H1 (cell line): ENCODE data around the gene ELL. TPM values are rescaled to one million over a fixed set of nuclear protein-coding genes. Genes with fewer than 3 reads are reported as not detected.

Experiments
- CTCF ChIA-PET: fragments of 300-600 bp; sonication (Branson Sonifier 250); formaldehyde crosslinking; loops from one replicate; lab custom pipeline; 2021; ENCODE audit not compliant: partially characterized antibody; lab: Charles Lee
- POLR2A ChIA-PET: fragments of 300-600 bp; sonication (Branson Sonifier 250); formaldehyde crosslinking; loops from one replicate; lab custom pipeline; 2021; ENCODE audit warnings: inconsistent platforms; ENCODE audit not compliant: partially characterized antibody; lab: Charles Lee
- DNase-seq, 2 experiments: peaks; one replicate each; pipeline versions ENCODE4 v3.0.0 to v3.0.0-alpha.2; 2010 to 2022; ENCODE audit warnings: low spot score in 2 of 2, low read depth in 1 of 2, mixed read lengths in 1 of 2
- FAIRE-seq: peaks from 2 replicates; lab custom pipeline; 2011; peaks lifted over from hg19 to GRCh38; lab: Jason Lieb, UNC
- H2AFZ ChIP-seq: 2 replicates; pipeline ENCODE4 v1.8.1; 2012; ENCODE audit warnings: low read length, inconsistent platforms
- H2AK5ac ChIP-seq: 2 replicates; pipeline ENCODE4 v1.6.1; 2013; ENCODE audit warnings: low read depth, low read length
- H2BK120ac ChIP-seq: replicated peaks from 2 replicates; pipeline ENCODE3; 2013; ENCODE audit warnings: low read depth, low read length, inconsistent platforms
- H2BK12ac ChIP-seq: 2 replicates; pipeline ENCODE4 v1.6.1; 2013; ENCODE audit warnings: low read depth, low read length
- H2BK15ac ChIP-seq: 2 replicates; pipeline ENCODE4 v1.6.1; 2013; ENCODE audit warnings: low read length
- H2BK20ac ChIP-seq: 2 replicates; pipeline ENCODE4 v1.6.1; 2013; ENCODE audit warnings: low read length
- H2BK5ac ChIP-seq: 2 replicates; pipeline ENCODE4 v1.6.1; 2013; ENCODE audit warnings: low read depth, low read length
- H3K14ac ChIP-seq: 2 replicates; pipeline ENCODE4 v1.6.1; 2013; ENCODE audit warnings: inconsistent platforms; ENCODE audit not compliant: insufficient read length
- H3K18ac ChIP-seq: 2 replicates; pipeline ENCODE4 v1.6.1; 2013; ENCODE audit warnings: low read length; ENCODE audit errors: extremely low read depth
- H3K23ac ChIP-seq: 2 replicates; pipeline ENCODE4 v1.6.1; 2013; ENCODE audit warnings: inconsistent platforms; ENCODE audit not compliant: insufficient read length
- H3K23me2 ChIP-seq: 2 replicates; pipeline ENCODE4 v1.6.1; 2013; ENCODE audit warnings: low read depth, low read length
- H3K27ac ChIP-seq: 2 replicates; pipeline ENCODE4 v1.6.1; 2011; ENCODE audit warnings: low read depth, low read length, inconsistent platforms
- H3K27me3 ChIP-seq, 4 experiments: replicated peaks in 1 of 4; 1 replicate in 1 of 4; 2 replicates in 3 of 4; pipeline versions ENCODE4 v1.6.1 to v1.8.1; 2011 to 2013; ENCODE audit warnings: low read length in 3 of 4, mild to moderate bottlenecking in 3 of 4, inconsistent platforms in 2 of 4, mixed read lengths in 2 of 4, moderate library complexity in 1 of 4; ENCODE audit not compliant: control insufficient read depth in 3 of 4, insufficient read depth in 3 of 4; ENCODE audit errors: extremely low read depth in 1 of 4
- H3K36me3 ChIP-seq, 4 experiments: 2 replicates each; pipeline versions ENCODE4 v1.6.1 to v1.8.1; 2011 to 2013; ENCODE audit warnings: mild to moderate bottlenecking in 4 of 4, low read length in 3 of 4, moderate library complexity in 2 of 4, control low read depth in 1 of 4, inconsistent platforms in 1 of 4; ENCODE audit not compliant: insufficient read depth in 4 of 4, control insufficient read depth in 2 of 4
- H3K4ac ChIP-seq: replicated peaks from 2 replicates; pipeline ENCODE3; 2013; ENCODE audit warnings: low read length, low read depth, mixed read lengths, inconsistent platforms; ENCODE audit not compliant: insufficient read length
- H3K4me1 ChIP-seq, 4 experiments: replicated peaks in 1 of 4; 1 replicate in 1 of 4; 2 replicates in 3 of 4; pipeline versions ENCODE4 v1.6.1 to v1.8.1; 2011 to 2013; ENCODE audit warnings: low read length in 3 of 4, inconsistent platforms in 2 of 4, mixed read lengths in 1 of 4; ENCODE audit not compliant: insufficient read depth in 4 of 4, control insufficient read depth in 3 of 4
- H3K4me2 ChIP-seq, 2 experiments: 2 replicates each; pipeline versions ENCODE4 v1.6.1 to v1.8.1; 2011 to 2013; ENCODE audit warnings: low read depth in 2 of 2, low read length in 2 of 2, control low read depth in 1 of 2, inconsistent platforms in 1 of 2, mild to moderate bottlenecking in 1 of 2; ENCODE audit not compliant: insufficient read depth in 1 of 2
- H3K4me3 ChIP-seq, 4 experiments: fragments of 200-600, 300-600 bp in 1 of 4; sonication (generic), shearing (Covaris generic), sonication (Bioruptor Twin) in 1 of 4; 2 replicates each; pipeline versions ENCODE4 v1.5.1 to v1.8.1; 2011 to 2016; ENCODE audit warnings: low read length in 4 of 4, low read depth in 3 of 4, control low read depth in 2 of 4, inconsistent platforms in 2 of 4, mild to moderate bottlenecking in 2 of 4, mixed read lengths in 1 of 4, moderate library complexity in 1 of 4; ENCODE audit not compliant: insufficient read depth in 2 of 4; ENCODE audit errors: extremely low read depth in 1 of 4
- H3K56ac ChIP-seq: replicated peaks from 2 replicates; pipeline ENCODE3; 2013; ENCODE audit warnings: low read depth, mild to moderate bottlenecking, mixed read lengths, low read length, inconsistent platforms; ENCODE audit not compliant: insufficient read length
- H3K79me1 ChIP-seq: 2 replicates; pipeline ENCODE4 v1.6.1; 2013; ENCODE audit warnings: low read depth, low read length, control low read depth
- H3K79me2 ChIP-seq, 2 experiments: 2 replicates each; pipeline versions ENCODE4 v1.6.1 to v1.8.1; 2012 to 2013; ENCODE audit warnings: low read length in 2 of 2, mild to moderate bottlenecking in 2 of 2, inconsistent platforms in 1 of 2; ENCODE audit not compliant: insufficient read depth in 2 of 2, control insufficient read depth in 1 of 2
- H3K9ac ChIP-seq, 4 experiments: replicated peaks in 1 of 4; 1 replicate in 1 of 4; 2 replicates in 3 of 4; pipeline versions ENCODE4 v1.6.1 to v1.8.1; 2011 to 2013; ENCODE audit warnings: low read depth in 3 of 4, low read length in 3 of 4, control low read depth in 2 of 4, mild to moderate bottlenecking in 2 of 4, moderate library complexity in 2 of 4, inconsistent platforms in 1 of 4; ENCODE audit errors: extremely low read depth in 1 of 4
- H3K9me3 ChIP-seq, 2 experiments: 2 replicates each; pipeline versions ENCODE4 v1.6.1 to v1.8.1; 2012 to 2013; ENCODE audit warnings: mild to moderate bottlenecking in 2 of 2, moderate library complexity in 2 of 2, control low read depth in 1 of 2, inconsistent platforms in 1 of 2, low read depth in 1 of 2, low read length in 1 of 2, mixed read lengths in 1 of 2; ENCODE audit not compliant: insufficient read depth in 2 of 2
- H4K20me1 ChIP-seq, 2 experiments: replicated peaks in 1 of 2; 2 replicates each; pipeline versions ENCODE3 to v1.8.1; 2011 to 2013; ENCODE audit warnings: inconsistent platforms in 2 of 2, low read length in 2 of 2, mild to moderate bottlenecking in 1 of 2; ENCODE audit not compliant: insufficient read depth in 2 of 2, control insufficient read depth in 1 of 2
- H4K5ac ChIP-seq: 2 replicates; pipeline ENCODE4 v1.6.1; 2013; ENCODE audit warnings: low read length, low read depth, mixed read lengths, inconsistent platforms; ENCODE audit not compliant: insufficient read length
- H4K8ac ChIP-seq: 2 replicates; pipeline ENCODE4 v1.8.0; 2013; ENCODE audit warnings: mild to moderate bottlenecking, moderate library complexity, low read length, inconsistent platforms; ENCODE audit not compliant: insufficient read depth; ENCODE audit errors: extremely low read depth
- H4K91ac ChIP-seq: replicated peaks from 2 replicates; pipeline ENCODE3; 2013; ENCODE audit warnings: low read length, mixed read lengths, inconsistent platforms; ENCODE audit not compliant: insufficient read length
- BACH1 ChIP-seq: IDR thresholded peaks from 2 replicates; pipeline ENCODE4 v1.6.1; 2012; ENCODE audit warnings: low read length, improper control_type of control experiment
- CEBPB ChIP-seq: IDR thresholded peaks from 2 replicates; pipeline ENCODE4 v1.6.1; 2012; ENCODE audit warnings: low read depth, low read length
- CHD1 ChIP-seq: IDR thresholded peaks from 2 replicates; pipeline ENCODE4 v1.6.1; 2012; ENCODE audit warnings: low read depth, low read length, improper control_type of control experiment
- CHD2 ChIP-seq: IDR thresholded peaks from 2 replicates; pipeline ENCODE4 v1.6.1; 2012; ENCODE audit warnings: low read length, improper control_type of control experiment
- CREB1 ChIP-seq: IDR thresholded peaks from 2 replicates; pipeline ENCODE4 v1.6.1; 2012; ENCODE audit warnings: inconsistent platforms
- CTBP2 ChIP-seq: IDR thresholded peaks from 2 replicates; pipeline ENCODE4 v1.7.0; 2011; ENCODE audit warnings: borderline replicate concordance, mild to moderate bottlenecking, moderate library complexity, mixed read lengths, low read length; ENCODE audit not compliant: insufficient read depth, insufficient read length
- NANOG ChIP-seq: IDR thresholded peaks from 2 replicates; pipeline ENCODE4 v1.6.1; 2011; ENCODE audit warnings: low read length, low read depth, mild to moderate bottlenecking, inconsistent platforms; ENCODE audit not compliant: insufficient read depth, poor library complexity, severe bottlenecking
- RFX5 ChIP-seq: IDR thresholded peaks from 2 replicates; pipeline ENCODE4 v1.6.1; 2011; ENCODE audit warnings: low read depth, low read length, improper control_type of control experiment, borderline replicate concordance
- SIN3A ChIP-seq, 2 experiments: IDR thresholded peaks in 1 of 2; conservative IDR thresholded peaks in 1 of 2; 2 replicates each; pipeline ENCODE4 v1.6.1; 2011 to 2012; ENCODE audit warnings: low read length in 2 of 2, improper control_type of control experiment in 1 of 2, low read depth in 1 of 2, mild to moderate bottlenecking in 1 of 2
- SP2 ChIP-seq: IDR thresholded peaks from 2 replicates; pipeline ENCODE4 v1.6.1; 2012; ENCODE audit warnings: mild to moderate bottlenecking, low read length, inconsistent platforms
- TAF1 ChIP-seq: IDR thresholded peaks from 2 replicates; pipeline ENCODE4 v1.6.1; 2011; ENCODE audit warnings: mild to moderate bottlenecking, low read depth, low read length
- WGBS, 2 experiments: shearing (Covaris generic) in 1 of 2; methylation state at CpG; one replicate each; pipeline versions ENCODE4 v1.1.6 to v1.1.7; 2013 to 2015; ENCODE audit warnings: low lambda C conversion rate in 2 of 2, mixed read lengths in 2 of 2, inconsistent platforms in 1 of 2, low coverage in 1 of 2, missing lambda C conversion rate in 1 of 2; ENCODE audit not compliant: insufficient replicate concordance in 2 of 2, insufficient coverage in 1 of 2, insufficient read length in 1 of 2; ENCODE audit errors: extremely low coverage in 1 of 2, missing lambda C conversion rate in 1 of 2; 5-methylcytosine and 5-hydroxymethylcytosine counted together
- polyA plus RNA-seq, 7 experiments: library from polyadenylated mRNA; depleted of rRNA in 3 of 7; stranded (reverse) in 5 of 7; unstranded in 2 of 7; fragments of >200 nt in 5 of 7; fragments of 200-250 nt in 2 of 7; gene quantifications; 1 replicate in 5 of 7; 2 replicates in 1 of 7; 4 replicates in 1 of 7; pipeline versions ENCODE4 v1.2.1 to v1.2.3, GENCODE V29; 2011 to 2013; ENCODE audit warnings: missing spikeins in 2 of 7, mixed read lengths in 2 of 7
- total RNA-seq: library from RNA; stranded (reverse); fragmentation: NEBNext Ultra II Directional; extraction: Animal tissue kit (Norgen Biotek cat#: 25700); gene quantifications from 2 replicates; pipeline ENCODE4 v1.2.1, GENCODE V29; 2021

Gene ELL
- total and polyA plus RNA-seq, 2 of the 8 experiments (the other 6 are each of a cell fraction or from before 2014, with no cell fraction given): 5.2 to 10.5 TPM

GRCh38 chr19:18542941-18543813 lies 21.3 kb upstream of the ELL start, which contains the start of gene FKBP8:
Gene FKBP8, minus strand, starts transcription at chr19:18543573. Its CDS starts 1,603 bp downstream, at chr19:18541970.
- Histone ChIP-seq H2AK5ac (no peak within 1 kb of the TSS), H2BK120ac (no peak within 1 kb of the TSS), H3K14ac (no peak within 1 kb of the TSS), H3K56ac (no peak within 1 kb of the TSS), H3K27me3 (no peaks in the 10 kb centered on the region), H2BK15ac (no peak within 1 kb of the TSS), H3K9ac (peak within 1 kb of the TSS; percentile 8 to 69 (median 34); a peak in 4 of 7 replicates), H3K9me3 (no peaks in the 10 kb centered on the region), H3K23me2 (peaks cover 8% of the 10 kb centered on the region), H4K5ac (peak within 1 kb of the TSS; percentile 44), H2BK20ac (no peak within 1 kb of the TSS), H3K4me3 (peak within 1 kb of the TSS; percentile 61 to 77 (median 64)), H4K91ac (peak within 1 kb of the TSS; percentile 12), H4K20me1 (peaks cover 0 to 4% of the 10 kb centered on the region in 2 experiments), H2BK12ac (peak within 1 kb of the TSS; percentile 70; the same call in 1 of the 2 replicates), H4K8ac (no peak within 1 kb of the TSS), H3K18ac (peak within 1 kb of the TSS; percentile 40), H3K79me1 (no peaks in the 10 kb centered on the region; the same call in 1 of the 2 replicates), H3K27ac (no peak within 1 kb of the TSS; the same call in 1 of the 2 replicates), H3K36me3 (peaks cover 5 to 25% (median 14%) of the 10 kb centered on the region in 4 experiments; a peak in 7 of 8 replicates), H3K79me2 (peaks cover 0 to 16% of the 10 kb centered on the region in 2 experiments; a peak in 2 of 4 replicates), H3K4me2 (peak within 1 kb of the TSS; percentile 81 to 91), H3K23ac (no peak within 1 kb of the TSS), H3K4ac (peak within 1 kb of the TSS; percentile 22), H2BK5ac (peak within 1 kb of the TSS; percentile 35; the same call in 1 of the 2 replicates), H2AFZ (peak within 1 kb of the TSS; percentile 80), H3K4me1 (peaks cover 0 to 9% (median 4%) of the 10 kb centered on the region in 4 experiments; a peak in 1 of 7 replicates)
- peak; percentile 66 to 97 for DNase-seq
- FAIRE-seq: no peak
- POLR2A ChIA-PET: interaction anchor here (0.5 to 2.5 kb wide), 13 partner anchors 14 to 46 kb away, joined by 3 to 13 read pairs (median 4); partner anchors contain the start of genes KXD1 and UBA52
- CTCF ChIA-PET: interaction anchor here (0.6 to 2.7 kb wide), 9 partner anchors 11 to 130 kb away, joined by 3 to 12 read pairs (median 5); no protein-coding TSS in a partner anchor
- 0% methylated on average over 8 of the region's 86 CpGs; no CpG with 5 or more reads in 1 of the 2 experiments for WGBS, 2 experiments
- peak; percentile 57 for TF ChIP-seq SP2
- 0 out of 2 replicates have a peak, but pooled peaks have one; percentile 31 for TF ChIP-seq TAF1
- TF ChIP-seq CHD1: no peak
- no peak for TF ChIP-seq CTBP2
- TF ChIP-seq CEBPB: no peak
- TF ChIP-seq CHD2: peak; percentile 85
- peak; percentile 24; the same call in 1 of the 2 replicates for TF ChIP-seq CREB1
- TF ChIP-seq BACH1: no peak
- TF ChIP-seq NANOG: no peak
- no peak for TF ChIP-seq RFX5
- TF ChIP-seq SIN3A (conservative IDR thresholded peaks at IDR 0.05 in 1 of 2, IDR thresholded peaks at IDR 0.05 in 1 of 2; ENCODE audit: low read depth in 1 of 2, low read length in 2 of 2): 0 out of 4 replicates have a peak, but pooled peaks of 1 of the 2 experiments have one; percentile 1
